ENCODE results near the gene MYL3.

Gene MYL3

GRCh38 chr3:46856576-46857471, 6.4 kb downstream of the MYL3 start:
- no peak overlapping the region for H3K4me3 ChIP-seq (ENCODE audit: low read depth, low read length)

GRCh38 chr3:46854555-46854991, 8.7 kb downstream of the MYL3 start:
- H3K4me3 ChIP-seq (ENCODE audit: low read depth, low read length): no peak overlapping the region
- no peak for TF ChIP-seq CTCF (IDR thresholded peaks at IDR 0.05; ENCODE audit: insufficient read depth, low read depth, low read length, missing control alignments)
- no peak for DNase-seq (ENCODE audit: low read depth)

More at GRCh38 chr3:46856576-46857471, 6.4 kb downstream of the MYL3 start:
- no peak for DNase-seq (ENCODE audit: low read depth)
- no peak for TF ChIP-seq CTCF (IDR thresholded peaks at IDR 0.05; ENCODE audit: insufficient read depth, low read depth, low read length, missing control alignments)

DNA sequence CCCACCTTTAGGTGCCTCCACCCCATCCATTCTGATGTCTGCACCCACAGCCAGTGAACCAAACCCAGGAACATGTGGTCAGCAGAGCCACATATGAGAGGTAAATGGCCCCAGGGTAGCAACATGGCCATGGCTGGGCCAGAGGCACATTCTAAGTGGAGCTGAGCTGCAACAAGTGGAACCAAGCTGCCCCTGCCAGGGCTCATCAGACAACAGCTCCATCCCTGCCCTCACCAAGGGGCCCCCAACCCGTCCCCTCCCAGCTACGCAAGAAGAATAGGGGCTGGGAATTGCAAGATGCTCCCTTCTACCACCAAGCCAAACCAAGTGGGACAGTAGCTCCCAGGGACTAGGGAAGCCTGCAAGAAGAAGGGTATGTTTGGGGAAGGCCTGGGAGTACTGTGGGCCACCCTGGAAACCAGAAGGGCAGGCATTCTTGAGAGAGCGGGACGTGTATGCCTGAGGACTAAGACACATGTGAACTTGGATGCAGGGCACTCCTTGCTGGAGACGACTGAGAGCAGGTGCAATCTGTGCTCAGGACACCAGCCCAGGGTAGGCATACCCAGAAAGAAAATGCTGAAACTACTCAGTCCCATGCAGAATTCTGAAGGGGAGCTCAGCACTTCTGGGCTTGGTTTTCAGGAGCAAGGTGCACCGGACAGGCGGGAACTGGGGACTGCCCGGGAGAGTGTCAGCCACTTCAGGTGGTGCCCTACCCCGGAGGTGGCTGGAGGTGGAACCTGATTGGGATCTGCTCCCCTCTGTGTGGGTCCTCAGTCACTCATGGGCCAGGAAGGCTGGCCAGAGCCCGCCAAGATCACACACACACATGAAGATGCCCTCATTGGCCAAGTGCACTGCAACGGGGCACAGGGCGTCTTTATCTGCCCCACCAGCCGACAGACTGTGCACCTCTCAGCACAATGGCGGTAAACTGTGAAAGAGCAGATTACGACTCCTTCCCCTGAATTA, 9.5 kb downstream of the MYL3 start:
- no peak for DNase-seq (ENCODE audit: low read depth)
- no peak for TF ChIP-seq CTCF (IDR thresholded peaks at IDR 0.05; ENCODE audit: insufficient read depth, low read depth, low read length, missing control alignments)
- no peak overlapping the region for H3K4me3 ChIP-seq (ENCODE audit: low read depth, low read length)

GRCh38 chr3:46852839-46853355, 10.3 kb downstream of the MYL3 start:
- DNase-seq (ENCODE audit: low read depth): no peak
- no peak for TF ChIP-seq CTCF (IDR thresholded peaks at IDR 0.05; ENCODE audit: insufficient read depth, low read depth, low read length, missing control alignments)

GRCh38 chr3:46852334-46852720, 10.9 kb downstream of the MYL3 start:
- no peak for DNase-seq (ENCODE audit: low read depth)
- no peak for TF ChIP-seq CTCF (IDR thresholded peaks at IDR 0.05; ENCODE audit: insufficient read depth, low read depth, low read length, missing control alignments)

More at GRCh38 chr3:46852839-46853355, 10.3 kb downstream of the MYL3 start:
- no peak overlapping the region for H3K4me3 ChIP-seq (ENCODE audit: low read depth, low read length)

More at GRCh38 chr3:46852334-46852720, 10.9 kb downstream of the MYL3 start:
- H3K4me3 ChIP-seq (ENCODE audit: low read depth, low read length): no peak overlapping the region
